GM19438 (cell line): ENCODE data around the gene MYO9B.

Source experiments
- ATAC-seq: cut with Tn5 transposase; IDR thresholded peaks from one replicate; pipeline ENCODE4 v1.9.1; 2021; ENCODE audit warnings: low read depth; ENCODE audit not compliant: unreplicated experiment

The MYO9B gene

DNA sequence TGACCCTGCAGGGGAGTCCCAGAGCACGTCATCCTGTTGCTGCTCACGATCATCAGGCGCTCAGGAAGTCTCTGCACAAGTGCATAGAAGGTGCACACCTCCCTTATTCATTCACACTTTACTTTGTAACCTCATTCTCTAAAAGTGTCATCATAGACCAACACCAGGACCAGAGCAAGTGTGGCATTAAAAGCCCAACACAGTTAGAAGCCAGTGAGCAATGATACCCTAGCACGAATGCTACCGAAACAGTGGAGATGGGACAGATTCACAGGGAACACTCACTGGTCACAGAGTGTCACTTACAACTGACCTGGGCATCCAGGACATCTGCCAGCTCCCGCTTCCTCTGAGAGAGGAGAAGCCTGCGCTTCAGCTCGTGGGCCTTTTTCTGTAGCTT lies 17.3 kb upstream of the MYO9B start:
- no peak for ATAC-seq

- no peak for ATAC-seq
These were observed 14.8 kb upstream of the MYO9B start for GRCh38 chr19:17060802-17061201.

DNA sequence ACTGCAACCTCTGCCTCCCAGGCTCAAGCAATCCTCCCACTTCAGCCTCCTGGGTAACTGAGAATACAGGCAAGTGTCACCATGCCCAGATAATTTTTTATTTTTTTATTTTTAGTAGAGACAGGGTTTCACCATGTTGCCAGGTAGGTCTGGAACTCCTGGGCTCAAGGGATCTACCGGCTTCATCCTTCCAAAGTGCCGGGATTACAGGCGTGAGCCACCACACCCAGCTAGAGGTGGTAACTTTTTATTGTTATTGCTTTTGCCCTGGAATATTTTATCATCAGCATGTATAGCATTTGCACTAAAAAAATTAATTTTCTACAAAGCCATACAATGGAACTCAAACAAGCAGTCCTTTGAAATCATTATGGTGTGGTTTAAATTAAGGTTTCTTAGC lies 14.4 kb upstream of the MYO9B start:
- no peak for ATAC-seq

DNA sequence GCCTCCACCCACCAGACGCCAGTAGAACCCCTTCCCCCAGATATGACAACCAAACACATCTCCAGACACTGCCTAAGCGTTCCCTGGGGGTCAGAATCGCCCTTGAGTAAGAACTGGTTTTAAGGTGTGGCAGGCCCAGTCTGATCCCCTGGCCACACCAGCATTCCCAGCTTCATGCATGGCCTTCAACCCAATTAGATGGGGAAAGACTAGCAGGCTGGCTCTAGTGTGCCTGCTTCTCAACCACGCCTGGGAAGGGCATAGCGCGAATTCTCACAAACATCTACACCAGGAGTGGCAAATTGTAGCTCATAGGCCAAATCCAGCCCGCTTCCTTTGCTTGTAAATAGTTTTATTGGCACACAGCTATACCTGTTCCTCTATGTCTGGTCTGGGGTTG lies 13.9 kb upstream of the MYO9B start:
- no peak for ATAC-seq

DNA sequence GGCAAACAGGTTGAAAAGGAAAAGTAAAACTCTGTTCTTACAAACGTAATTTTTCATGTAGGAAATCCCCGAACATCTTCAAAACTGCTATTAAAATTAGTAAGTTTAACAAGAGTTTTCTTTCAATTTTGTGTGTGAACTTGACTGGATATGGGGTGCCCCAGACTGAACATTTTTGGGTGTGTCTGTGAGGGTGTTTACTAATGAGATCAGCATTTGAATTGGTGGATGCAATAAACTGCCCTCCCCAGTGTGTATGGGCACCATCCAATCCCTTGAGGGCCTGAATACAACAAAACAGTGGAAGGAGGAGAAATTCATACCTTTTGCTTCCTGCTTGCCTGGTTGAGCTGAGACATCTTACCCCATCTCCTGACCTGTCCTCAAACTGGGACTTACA lies 12.1 kb upstream of the MYO9B start:
- ATAC-seq: no peak

DNA sequence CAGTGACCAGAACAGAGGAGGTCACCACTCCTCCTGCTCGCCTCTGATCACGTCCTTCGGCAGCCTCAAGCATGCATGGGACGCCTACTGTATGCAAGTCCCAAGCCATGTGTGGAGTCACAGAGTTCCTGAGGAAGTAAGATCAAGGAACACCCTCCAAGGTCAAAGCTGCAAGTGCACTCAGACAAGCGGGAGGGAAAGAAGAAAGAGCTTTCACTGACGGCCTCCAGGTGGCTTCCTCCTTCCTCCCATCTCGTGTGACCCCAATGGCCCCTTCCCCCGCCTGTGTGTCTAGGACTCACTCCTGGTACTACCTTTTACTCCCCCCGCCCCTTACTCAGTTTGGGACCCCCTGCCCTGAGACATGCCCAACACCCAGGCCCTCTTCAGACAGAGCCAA lies 6.4 kb upstream of the MYO9B start:
- ATAC-seq: no peak

- ATAC-seq: no peak
These were observed 5.2 kb upstream of the MYO9B start for GRCh38 chr19:17070421-17070820.

DNA sequence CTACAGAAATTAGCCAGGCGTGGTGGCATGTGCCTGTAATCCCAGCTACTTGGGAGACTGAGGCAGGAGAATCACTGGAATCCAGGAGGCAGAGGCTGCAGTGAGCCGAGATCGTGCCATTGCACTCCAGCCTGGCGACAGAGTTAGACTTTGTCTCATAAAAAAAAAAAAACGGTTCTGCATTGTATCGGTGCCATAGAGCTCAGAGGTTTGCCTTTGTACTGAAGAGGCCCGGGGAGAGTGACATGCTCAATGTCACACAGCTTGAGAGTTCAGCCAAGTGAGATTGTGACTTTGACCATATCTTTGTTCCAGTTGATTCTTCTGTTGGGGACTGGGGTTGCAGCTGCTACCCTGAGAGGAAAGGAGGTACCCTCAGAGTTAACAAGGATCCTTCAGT lies 4.7 kb upstream of the MYO9B start:
- ATAC-seq: no peak

GRCh38 chr19:17073869-17074633 lies 1.5 kb upstream of the MYO9B start:
- ATAC-seq: no peak

DNA sequence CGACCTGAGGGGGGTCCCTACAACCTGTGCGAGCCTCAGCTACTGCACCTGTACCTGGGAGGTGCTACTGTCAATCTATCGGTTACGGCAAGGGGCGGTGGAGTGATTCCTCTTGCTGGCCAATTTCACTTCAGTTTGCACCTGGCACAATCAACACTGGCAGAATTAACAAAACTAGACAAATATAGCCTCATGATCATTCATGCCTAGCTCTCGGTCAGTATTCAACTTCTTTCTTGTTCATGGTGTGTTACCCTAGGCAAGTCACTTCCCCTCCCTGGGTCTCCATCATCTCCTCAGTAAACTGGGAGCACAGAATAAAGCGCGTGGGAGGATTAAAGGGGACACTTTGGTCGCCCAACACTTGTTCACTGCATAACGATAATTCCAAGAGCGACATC lies 943 bp upstream of the MYO9B start:
- peak; percentile 2 for ATAC-seq

DNA sequence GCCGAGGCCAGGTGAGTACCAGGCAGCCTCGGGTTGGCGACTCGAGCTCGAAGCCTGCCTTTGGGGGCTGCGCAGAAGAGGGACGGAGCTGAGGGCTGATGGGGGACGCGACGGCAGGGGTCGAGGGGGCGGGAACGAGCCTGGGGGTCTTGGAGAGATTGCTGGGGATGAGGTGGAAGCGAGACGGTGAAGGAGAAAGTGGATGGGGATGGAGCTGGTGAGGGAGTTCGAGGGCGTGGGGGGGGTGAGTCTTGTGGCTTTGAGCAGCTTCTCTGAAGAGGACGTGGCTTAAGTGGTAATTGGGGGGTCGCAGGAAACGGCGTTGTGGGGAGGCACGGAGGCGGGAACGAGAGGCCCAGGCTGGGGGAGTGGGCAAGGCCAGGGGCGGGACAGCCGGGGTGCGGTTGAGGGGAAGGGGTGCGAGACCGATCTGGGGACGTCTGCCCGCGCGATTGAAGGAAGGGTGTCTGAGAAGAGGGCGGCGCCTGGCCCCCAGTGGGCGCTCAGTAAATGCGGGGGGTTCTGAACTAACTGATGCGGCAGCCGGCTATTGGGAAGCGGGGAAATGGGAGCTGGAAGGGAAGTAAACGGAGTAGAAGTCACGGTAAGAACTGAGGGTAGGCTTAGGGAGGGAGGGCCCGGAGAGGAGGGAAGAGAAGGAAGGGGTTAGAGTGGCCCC lies 426 bp downstream of the MYO9B start:
- no peak for ATAC-seq

GRCh38 chr19:17076543-17076991 lies 990 bp downstream of the MYO9B start:
- no peak for ATAC-seq

DNA sequence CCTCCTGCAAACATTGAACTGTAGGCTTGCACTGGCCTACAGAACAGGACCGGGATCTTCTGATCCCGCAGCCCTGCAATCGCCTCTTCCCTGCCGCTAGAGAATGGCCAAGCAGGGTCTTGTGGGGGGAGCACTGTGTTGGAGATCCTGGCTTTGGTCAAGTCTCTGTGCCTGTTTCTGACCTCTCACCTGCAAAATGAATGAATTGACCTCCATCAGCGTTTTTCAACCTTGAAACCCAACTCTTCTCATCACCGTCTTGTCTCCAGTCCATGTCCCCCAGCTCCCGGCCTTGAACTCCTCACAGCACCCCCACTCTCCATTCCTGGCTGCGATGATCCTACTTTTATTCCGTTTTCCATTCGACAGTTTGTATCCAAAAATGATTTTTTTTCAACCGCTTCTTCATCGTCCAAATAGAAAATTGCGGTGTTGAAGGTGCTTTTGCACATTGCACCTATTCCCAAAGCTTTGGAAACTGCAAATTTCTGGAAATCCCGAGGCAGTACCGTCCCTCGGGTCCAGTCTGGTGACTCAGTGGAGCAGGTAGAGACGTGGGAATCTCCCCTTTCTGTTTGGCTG lies 2.0 kb downstream of the MYO9B start:
- ATAC-seq: no peak

DNA sequence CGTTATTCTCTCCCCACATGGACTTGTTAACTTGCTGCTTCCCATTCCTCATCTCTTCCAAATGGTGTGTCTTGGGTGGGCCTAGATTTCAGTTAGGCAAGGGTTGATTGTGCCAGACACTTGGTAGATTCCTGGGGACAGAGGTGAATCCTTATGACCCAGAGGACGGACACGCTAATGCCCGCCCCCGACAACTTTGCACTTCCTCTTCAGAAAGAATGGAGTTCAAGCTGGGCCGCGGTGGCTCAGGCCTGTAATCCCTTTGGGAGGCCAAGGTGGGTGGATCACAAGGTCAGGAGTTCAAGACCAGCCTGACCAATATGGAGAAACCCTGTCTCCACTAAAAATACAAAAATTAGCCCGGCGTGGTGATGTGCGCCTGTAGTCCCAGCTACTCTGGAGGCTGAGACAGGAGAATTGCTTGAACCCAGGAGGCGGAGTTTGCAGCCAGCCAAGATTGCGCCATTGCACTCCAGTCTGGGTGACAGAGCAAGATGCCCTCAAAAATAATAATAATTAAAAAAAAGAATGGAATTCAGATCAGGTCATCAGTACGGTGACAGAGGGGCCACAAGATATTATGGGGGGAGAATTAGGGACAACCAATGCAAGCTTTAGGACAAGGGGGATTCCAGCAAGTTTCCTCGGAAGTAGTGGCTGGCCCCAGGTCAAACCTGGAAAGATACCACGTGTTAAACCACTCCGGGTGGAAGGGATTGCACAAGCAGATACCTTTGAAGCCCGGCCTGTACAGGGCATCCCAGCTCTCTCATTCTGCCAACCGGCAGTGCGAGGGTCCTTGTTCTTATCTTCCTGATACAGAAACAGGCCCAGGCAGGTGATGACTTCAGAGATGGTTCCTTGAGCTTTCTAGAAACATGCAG lies 2.7 kb downstream of the MYO9B start:
- ATAC-seq: no peak

DNA sequence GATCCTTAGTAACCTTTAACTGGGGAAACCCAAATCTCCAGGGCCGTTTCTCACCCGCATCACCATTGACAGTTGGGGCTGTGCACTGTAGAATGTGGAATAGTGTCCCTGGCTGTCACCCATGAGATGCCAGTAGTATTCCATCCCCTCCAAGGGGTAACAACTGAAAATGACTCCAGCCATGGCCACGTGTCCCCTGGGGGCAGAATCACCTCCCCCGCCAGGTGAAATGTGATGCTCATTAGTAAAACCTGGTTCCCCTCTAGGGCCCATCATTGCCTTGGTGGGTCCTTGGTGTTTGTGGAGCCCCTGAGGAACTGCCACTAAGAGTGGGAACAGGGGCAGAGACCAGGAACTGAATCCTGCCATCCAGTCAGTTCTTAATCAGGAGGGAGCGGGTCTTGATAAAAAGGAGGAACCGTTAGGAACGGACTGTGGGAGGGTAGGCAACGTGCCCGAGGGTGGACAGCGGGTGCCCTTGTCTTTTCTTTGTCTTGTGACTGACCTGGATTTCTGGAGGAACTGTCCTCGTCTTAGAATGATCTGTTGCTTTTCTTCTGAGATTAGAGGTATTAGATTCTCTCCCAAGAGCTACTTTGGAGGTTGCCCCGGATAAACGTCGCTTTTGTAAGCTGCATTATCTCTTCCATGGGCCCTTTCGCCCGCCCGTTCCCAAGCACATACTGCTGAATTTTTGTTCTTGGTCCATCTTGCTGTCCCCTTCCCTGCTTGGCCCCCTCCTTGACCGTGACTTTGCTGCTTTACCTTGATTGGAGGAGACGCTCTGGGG lies 3.5 kb downstream of the MYO9B start:
- ATAC-seq: no peak

GRCh38 chr19:17079710-17080439 lies 4.3 kb downstream of the MYO9B start:
- no peak for ATAC-seq

- ATAC-seq: no peak
These were observed 4.8 kb downstream of the MYO9B start for GRCh38 chr19:17080440-17080801.

DNA sequence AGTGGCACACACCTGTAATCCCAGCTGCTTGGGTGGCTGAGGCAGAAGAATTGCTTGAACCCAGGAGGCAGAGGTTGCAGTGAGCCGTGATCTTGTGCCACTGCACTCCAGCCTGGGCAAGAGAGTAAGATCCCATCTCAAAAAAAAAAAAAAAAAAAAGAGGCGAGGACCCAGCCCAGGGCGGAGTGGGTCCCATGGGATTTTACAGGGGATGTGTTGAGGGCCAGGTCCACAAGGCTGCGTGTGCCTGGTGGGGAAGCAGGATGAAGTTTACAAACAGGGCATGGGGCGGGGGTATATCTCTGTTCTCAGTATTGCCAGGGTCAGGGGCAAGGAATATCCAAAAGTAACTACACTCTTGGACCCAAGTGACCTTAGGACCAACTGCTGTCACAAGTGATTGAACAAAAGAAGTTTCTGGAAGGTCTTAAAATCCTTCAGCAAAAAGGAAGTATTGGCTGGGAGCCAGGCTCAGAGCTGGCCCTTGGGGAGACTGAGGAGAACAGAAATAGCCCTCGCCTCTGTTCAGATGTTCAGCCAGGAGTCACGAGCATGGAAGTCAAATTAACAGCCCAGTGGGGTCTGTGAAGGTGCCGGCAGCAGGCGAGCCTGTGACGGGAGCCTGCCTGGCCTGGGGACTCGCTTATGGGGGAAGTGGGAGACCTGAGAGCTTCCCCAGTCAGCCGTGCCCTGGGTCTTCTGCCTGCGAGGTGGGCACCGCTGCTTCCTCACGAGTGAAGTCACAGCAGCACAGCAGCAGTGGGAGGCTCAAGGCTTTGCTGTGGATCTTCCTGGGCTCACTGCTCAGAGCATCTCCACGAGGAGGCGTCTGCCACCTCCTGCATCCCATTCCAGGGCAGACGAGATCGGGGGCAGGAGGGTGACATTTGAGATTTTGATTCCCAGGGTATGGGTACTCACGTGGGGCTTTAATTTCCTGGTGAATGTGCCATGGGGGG lies 6.4 kb downstream of the MYO9B start:
- no peak for ATAC-seq
